Stimulated activated CD4-positive, alpha-beta T cell treated with anti-CD3 and anti-CD28 coated beads, Interleukin-12 subunit alpha, Interleukin-12 subunit beta, amount 100 ng/mL, for 4 hours (primary cell): ENCODE data around the gene IQSEC2.

ENCODE experiments used
- DNase-seq: peaks from one replicate; pipeline ENCODE4 v3.0.0-alpha.2; 2020

IQSEC2 gene

DNA sequence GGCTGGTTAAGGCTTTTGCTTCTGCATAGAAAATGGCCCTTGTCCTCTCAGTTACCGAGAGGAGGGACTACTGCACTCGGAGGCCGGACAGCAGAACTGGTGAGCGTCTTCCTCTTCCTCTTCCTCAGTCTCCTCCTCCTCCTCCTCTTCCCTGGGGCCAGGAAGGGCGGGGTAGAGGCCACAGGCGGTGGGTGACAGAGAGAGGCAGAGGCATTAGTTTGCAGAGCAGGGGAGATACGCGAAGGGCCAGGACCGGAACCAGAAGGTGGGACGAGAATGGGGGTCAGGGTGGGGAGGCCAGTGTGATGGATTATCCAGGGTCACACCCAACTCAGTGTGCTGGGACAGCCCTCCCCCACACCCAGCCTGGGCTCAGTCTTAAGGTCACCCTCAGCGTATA, 14.5 kb downstream of the IQSEC2 start:
- DNase-seq = no peak

GRCh38 chrX:53265771-53266574, 15.4 kb downstream of the IQSEC2 start:
- no peak for DNase-seq

DNA sequence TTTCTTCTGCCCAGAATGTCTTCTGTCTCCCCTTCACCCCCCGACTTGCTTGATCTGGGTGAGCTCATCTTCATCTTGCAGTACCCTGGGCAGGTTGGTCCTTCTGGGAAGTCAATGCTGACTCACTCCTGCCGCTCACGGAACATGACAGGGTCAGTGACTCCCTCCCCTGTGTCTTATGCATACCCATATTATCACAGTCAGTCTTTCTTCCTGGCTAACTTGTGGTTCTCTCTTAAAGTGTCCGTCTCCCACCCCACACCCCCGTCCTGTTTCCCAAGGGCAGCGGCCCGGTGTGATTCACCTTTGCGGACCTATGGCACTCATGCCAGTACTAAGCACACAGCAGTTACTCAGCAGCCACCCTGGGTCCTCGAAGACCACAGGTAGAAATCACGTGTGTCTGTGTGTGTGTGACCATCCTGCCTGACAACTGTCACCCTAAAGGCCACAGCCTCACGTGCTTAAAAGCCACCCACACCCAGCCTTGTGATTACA, 17.7 kb downstream of the IQSEC2 start:
- no peak for DNase-seq

DNA sequence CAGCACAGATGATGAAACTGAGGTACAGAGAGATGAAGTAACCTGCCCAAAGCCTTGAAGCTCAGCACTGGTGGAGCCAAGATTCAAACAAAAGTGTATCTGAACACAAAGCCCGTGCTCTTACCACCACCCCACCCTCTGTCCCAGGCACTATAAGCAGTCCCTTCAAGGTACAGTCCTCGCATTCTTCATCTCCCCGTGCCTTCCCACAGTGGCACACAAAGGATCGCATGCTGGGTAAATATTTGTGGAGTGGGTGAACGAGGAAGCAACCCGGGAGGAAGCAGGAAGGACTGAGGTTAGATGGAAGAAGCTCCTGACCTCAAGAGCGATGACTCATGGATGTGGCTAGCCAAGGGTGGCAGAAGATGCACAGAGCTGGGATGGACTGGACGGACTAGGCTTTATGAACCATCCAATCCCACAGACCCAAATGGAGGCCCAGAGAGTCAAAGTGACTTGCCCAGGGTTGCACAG, 18.4 kb downstream of the IQSEC2 start:
- DNase-seq = no peak

GRCh38 chrX:53262189-53262917, 19.0 kb downstream of the IQSEC2 start:
- no peak for DNase-seq

GRCh38 chrX:53261355-53261972, 19.9 kb downstream of the IQSEC2 start:
- no peak for DNase-seq

- DNase-seq = no peak
Measured at GRCh38 chrX:53260836-53261235, 20.5 kb downstream of the IQSEC2 start.

DNA sequence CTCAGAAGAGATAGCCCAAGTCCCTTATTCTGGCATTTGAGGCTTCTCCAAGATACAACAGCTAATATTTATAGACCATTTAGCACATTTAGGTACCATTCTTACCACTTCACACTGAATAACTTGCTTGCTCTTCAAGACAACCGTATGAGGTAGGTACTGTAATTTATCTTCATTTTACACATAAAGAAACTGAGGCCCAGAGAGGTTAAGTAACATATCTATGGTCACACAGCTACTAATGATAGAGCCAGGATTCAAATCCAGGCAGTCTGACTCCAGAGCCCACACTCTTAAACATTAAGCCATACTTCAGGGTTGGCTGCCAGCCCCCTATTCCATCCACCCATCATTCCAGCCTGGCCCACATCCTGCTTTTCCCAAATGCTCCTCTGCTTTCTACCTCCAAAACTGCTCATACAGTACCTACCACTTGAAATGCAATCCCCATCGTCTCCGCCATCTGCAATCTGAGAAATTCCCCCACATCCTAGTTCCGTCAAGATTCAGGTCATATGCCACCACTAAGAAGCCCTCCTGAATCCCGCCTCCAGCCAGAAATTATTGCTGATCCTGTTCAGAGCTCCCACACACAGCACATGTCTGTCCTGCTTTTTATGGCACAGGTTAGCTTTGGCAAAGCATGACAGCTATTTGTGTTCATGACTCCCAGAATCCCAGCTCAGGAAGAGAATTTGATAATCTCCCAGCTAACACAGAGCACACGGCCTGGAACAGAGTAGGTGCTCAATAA, 23.5 kb downstream of the IQSEC2 start:
- no peak for DNase-seq

DNA sequence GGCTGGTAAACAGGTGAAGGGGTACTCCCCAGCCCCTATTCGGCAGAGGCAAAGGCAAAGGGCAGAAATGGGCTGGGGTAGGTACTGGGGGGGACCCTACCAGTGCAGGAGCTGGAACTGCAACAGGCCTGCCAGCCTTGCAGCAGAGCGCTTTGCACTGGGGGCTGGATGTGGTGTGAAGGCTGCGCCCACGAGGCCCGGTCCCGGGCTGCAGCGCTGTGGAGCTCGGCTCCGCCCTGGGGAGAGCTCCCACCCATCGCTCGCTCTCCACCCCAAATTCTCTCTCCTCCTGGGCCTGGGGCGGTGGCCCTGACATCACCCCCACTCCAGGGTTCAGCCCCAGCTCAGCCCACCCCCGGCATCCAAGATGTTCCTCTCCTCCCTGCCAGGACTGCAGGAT, 24.2 kb downstream of the IQSEC2 start:
- no peak for DNase-seq

DNA sequence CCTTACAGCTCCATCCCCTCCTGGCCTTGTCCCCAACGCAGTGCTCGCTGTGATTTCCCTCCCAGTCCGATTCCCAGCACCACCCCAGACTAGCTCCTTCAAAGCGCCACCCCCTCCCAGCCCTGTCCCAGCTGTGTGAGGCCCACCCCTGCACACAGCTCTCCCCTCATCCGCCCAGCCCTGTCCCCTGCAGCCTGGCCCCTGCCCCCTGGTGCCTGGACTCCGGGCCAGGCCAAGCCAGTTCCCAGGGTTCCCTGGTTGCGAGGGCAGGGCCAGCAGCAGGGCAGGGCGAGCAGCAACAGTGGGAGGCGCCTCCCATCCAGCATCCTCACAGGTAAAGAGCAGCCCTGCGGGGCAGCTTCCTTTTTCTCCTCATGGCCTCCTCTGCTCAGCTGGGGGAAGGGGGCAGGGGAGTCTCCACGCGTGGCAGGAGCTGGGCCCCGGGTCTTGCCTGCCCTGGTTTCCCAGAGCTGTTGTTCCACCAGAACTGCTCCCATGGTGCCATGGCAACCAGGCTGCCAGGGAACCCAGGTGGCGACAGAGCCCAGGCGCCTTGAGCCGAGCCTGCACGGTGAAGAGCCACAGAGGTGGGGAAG, 24.8 kb downstream of the IQSEC2 start:
- DNase-seq = no peak

GRCh38 chrX:53255738-53256191, 25.6 kb downstream of the IQSEC2 start:
- DNase-seq = no peak

GRCh38 chrX:53254570-53255461, 26.6 kb downstream of the IQSEC2 start:
- DNase-seq = no peak

DNA sequence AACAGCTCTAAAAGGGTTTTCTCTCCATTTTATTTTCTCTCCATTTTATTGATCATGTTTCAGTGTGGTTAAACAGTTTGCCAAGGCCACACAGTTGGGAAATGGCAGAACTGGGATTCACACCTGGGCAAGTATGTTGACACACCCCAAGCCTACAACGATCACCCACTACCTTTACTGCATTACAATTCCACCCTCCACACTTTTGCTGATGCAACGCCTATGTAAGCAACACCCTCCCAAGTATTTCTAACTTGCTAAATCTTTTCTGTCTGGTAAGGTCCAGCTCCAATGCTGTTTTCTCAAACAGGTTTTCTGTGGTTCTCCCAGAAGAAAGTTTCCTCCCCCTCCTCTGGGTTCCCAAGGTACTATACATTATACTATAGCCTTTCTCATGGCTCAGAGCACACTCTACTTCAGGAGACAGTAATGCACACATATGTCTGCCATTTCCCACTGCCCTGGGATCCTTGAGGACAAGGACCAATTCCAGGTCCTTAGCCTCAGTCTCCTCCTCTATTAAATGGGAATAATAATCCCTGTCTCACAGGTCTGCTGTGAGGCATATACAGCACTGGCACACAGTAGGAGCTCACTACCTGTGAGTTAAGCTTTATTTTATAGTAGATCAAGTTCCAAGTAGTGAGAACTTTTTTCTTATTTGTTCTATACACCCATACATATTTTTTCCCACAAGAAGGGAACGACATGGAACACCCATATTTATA, 27.9 kb downstream of the IQSEC2 start:
- no peak for DNase-seq

DNA sequence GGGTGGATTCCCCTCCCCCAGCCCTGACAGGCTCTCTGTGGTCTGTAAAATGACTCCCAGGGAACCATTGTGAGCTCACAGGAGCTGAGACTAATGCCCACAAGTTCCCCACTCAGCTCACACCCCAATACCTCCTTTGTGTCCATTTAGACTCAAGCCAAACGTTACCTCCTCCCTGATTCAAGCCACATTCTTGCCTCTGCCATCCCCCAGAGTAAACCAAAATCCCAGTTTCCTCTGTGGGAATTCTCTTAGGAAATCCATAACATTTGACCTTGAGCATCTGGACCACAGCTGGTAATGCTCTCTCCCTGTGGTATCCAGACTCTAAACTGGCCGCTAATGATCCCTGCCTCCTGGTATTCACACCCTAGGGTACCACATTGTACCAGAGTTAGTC, 30.1 kb downstream of the IQSEC2 start:
- DNase-seq = no peak

DNA sequence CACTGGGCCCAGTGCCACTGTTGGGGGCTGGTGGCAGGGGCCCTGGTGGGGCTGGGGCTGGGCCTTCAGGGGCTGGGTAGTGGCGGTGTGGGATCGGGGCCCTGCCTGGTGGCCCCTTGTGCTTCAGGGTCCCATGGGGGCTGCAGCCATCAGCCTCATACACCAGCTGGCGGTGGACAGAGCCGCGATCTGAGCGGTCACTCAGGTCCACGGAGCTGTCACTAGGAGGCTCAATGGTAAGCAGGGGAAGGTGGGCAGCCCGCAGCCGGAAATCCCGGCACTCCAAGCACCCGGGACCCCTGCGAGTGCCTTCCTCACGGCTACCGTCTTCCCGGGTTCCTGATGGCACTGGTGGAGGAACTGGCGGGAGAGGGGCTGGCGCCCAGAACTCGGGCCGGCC, 30.8 kb downstream of the IQSEC2 start:
- DNase-seq = no peak

DNA sequence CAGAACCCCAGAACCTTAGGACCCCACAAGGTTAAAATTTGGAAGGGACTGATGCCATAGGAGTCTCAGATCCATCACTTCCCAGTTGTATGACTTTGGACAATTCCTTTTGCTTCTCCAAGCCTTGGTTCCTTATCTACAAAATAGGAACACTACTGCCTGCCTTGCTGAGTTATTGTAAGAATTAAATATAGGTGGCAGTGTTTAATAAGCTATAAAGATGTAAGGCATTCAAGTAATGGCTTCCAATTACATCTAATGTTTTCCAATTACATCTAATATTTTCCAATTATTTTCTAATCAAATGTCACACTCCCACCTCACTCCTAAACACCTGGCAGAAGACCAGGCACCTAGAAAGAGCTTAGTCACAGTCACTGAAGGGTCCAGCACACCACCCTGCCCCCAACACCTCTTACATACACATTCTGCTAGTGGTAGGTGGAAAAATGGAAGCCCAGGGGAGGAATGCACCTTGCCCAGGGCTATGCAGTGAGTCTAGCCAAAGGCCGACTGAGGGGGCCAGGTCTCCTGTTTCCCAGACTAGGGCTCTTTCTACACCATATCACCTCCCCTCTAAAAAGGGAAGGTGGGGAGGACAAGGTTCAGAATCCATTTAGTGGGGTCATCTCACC, 31.9 kb downstream of the IQSEC2 start:
- DNase-seq = no peak

- no peak for DNase-seq
Measured at GRCh38 chrX:53247928-53248327, 33.5 kb downstream of the IQSEC2 start.

DNA sequence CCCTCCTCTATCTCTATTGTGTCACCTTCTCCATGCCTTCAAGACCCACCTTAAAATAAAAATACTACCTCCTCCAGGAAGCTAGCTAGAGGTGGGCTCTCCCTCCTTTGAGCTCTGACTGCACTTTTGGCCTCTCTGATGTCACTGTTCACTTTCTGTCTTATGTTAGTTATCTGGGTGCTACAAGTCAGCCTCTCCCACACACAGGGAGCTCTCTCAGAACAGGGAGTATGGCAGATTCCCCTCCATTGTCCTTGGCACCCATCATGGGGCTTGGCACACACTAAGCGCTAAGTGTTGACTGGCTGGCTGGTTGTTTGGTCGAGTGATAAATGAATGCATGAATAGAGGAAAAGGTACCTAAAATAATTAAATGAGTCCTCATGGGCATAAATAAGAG, 35.2 kb downstream of the IQSEC2 start:
- DNase-seq = no peak

DNA sequence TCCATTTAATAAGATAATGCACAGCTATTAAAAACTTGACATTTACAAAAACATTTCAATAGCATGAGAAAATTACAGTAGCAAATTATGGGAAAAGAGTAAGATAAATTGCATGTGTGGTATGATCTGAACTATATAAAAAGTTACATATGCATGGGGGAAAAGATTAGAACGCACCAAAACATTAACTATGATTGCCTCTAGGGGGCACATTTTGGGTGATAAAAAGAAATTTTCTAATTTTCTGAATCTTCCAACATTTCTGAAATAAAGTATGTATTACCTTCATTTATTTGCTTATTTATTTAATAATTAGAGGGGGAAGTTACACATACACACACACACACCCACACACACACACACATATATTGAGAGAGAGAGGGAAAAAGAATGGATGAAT, 36.8 kb downstream of the IQSEC2 start:
- DNase-seq = no peak

DNA sequence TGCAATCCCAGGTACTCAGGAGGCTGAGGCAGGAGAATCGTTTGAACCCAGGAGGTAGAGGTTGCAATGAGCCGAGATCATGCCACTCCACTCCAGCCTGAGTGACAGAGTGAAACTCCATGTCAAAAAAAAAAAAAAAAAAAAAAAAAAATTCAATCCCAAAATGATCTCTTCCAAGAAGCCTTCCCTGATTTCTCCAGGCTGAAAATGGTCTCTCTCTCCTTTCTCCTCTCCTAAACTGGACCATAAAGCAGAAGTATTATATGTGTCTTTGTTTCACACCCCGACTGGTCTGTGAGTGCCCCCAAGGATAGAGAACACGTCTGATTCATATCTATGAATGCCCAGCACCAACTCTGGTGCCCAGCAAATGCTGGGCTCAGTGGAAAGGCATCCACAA, 39.1 kb downstream of the IQSEC2 start:
- no peak for DNase-seq
